ENCODE data around the gene BTC. TPM values are rescaled to one million over a fixed set of nuclear protein-coding genes. Genes with fewer than 3 reads are reported as not detected.

Gene BTC
- polyA plus RNA-seq, 1 donor from 2014 or later, result not detected

GRCh38 chr4:74752798-74753197, 41.5 kb downstream of the BTC start:
- TF ChIP-seq RAD21 (conservative IDR thresholded peaks at IDR 0.05) (no peak), EZH2 (IDR thresholded peaks at IDR 0.05; ENCODE audit: borderline replicate concordance, insufficient read depth, low read length, poor library complexity, severe bottlenecking) (no peak), POLR2AphosphoS5 (IDR thresholded peaks at IDR 0.05) (no peak), TAF1 (IDR thresholded peaks at IDR 0.05; ENCODE audit: low read depth) (no peak), MXI1 (conservative IDR thresholded peaks at IDR 0.05; ENCODE audit: poor library complexity, severe bottlenecking) (no peak), EP300 (conservative IDR thresholded peaks at IDR 0.05; ENCODE audit: poor library complexity, severe bottlenecking) (no peak), SMC3 (conservative IDR thresholded peaks at IDR 0.05; ENCODE audit: poor library complexity) (no peak)
- TF ChIP-seq, protein P1, sequence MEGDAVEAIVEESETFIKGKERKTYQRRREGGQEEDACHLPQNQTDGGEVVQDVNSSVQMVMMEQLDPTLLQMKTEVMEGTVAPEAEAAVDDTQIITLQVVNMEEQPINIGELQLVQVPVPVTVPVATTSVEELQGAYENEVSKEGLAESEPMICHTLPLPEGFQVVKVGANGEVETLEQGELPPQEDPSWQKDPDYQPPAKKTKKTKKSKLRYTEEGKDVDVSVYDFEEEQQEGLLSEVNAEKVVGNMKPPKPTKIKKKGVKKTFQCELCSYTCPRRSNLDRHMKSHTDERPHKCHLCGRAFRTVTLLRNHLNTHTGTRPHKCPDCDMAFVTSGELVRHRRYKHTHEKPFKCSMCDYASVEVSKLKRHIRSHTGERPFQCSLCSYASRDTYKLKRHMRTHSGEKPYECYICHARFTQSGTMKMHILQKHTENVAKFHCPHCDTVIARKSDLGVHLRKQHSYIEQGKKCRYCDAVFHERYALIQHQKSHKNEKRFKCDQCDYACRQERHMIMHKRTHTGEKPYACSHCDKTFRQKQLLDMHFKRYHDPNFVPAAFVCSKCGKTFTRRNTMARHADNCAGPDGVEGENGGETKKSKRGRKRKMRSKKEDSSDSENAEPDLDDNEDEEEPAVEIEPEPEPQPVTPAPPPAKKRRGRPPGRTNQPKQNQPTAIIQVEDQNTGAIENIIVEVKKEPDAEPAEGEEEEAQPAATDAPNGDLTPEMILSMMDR (IDR thresholded peaks at IDR 0.05; ENCODE audit: poor library complexity, severe bottlenecking), result no peak
- TF ChIP-seq, protein P2, sequence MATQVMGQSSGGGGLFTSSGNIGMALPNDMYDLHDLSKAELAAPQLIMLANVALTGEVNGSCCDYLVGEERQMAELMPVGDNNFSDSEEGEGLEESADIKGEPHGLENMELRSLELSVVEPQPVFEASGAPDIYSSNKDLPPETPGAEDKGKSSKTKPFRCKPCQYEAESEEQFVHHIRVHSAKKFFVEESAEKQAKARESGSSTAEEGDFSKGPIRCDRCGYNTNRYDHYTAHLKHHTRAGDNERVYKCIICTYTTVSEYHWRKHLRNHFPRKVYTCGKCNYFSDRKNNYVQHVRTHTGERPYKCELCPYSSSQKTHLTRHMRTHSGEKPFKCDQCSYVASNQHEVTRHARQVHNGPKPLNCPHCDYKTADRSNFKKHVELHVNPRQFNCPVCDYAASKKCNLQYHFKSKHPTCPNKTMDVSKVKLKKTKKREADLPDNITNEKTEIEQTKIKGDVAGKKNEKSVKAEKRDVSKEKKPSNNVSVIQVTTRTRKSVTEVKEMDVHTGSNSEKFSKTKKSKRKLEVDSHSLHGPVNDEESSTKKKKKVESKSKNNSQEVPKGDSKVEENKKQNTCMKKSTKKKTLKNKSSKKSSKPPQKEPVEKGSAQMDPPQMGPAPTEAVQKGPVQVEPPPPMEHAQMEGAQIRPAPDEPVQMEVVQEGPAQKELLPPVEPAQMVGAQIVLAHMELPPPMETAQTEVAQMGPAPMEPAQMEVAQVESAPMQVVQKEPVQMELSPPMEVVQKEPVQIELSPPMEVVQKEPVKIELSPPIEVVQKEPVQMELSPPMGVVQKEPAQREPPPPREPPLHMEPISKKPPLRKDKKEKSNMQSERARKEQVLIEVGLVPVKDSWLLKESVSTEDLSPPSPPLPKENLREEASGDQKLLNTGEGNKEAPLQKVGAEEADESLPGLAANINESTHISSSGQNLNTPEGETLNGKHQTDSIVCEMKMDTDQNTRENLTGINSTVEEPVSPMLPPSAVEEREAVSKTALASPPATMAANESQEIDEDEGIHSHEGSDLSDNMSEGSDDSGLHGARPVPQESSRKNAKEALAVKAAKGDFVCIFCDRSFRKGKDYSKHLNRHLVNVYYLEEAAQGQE (IDR thresholded peaks at IDR 0.05; ENCODE audit: borderline replicate concordance), result no peak
- Histone ChIP-seq H3K9me3 (ENCODE audit: low read length) (no peaks in the 10 kb centered on the region), H3K9ac (ENCODE audit: low read length) (no peak overlapping the region), H3K9me2 (ENCODE audit: insufficient read depth, low read length) (no peaks in the 10 kb centered on the region), H3K4me3 (ENCODE audit: low read length) (no peak overlapping the region), H3K36me3 (ENCODE audit: insufficient read depth, low read length) (no peaks in the 10 kb centered on the region), H4K20me1 (ENCODE audit: insufficient read depth) (no peaks in the 10 kb centered on the region), H3K27ac (ENCODE audit: low read length) (no peak overlapping the region), H3K79me2 (replicated peaks; ENCODE audit: insufficient read depth, low read length) (no peaks in the 10 kb centered on the region), H2AFZ (ENCODE audit: low read depth, low read length) (no peak overlapping the region), H3K27me3 (ENCODE audit: insufficient read depth, low read depth, low read length) (no peaks in the 10 kb centered on the region), H3F3A (ENCODE audit: insufficient read depth, low read length, poor library complexity, severe bottlenecking) (no peaks in the 10 kb centered on the region), H3K4me2 (ENCODE audit: low read length) (no peak overlapping the region)

- Histone ChIP-seq H3K79me2 (replicated peaks; ENCODE audit: insufficient read depth, low read length) (no peaks in the 10 kb centered on the region), H3K9ac (ENCODE audit: low read length) (no peak overlapping the region), H3K9me3 (ENCODE audit: low read length) (no peaks in the 10 kb centered on the region), H2AFZ (ENCODE audit: low read depth, low read length) (no peak overlapping the region), H3K36me3 (ENCODE audit: insufficient read depth, low read length) (no peaks in the 10 kb centered on the region), H3K4me3 (ENCODE audit: low read length) (no peak overlapping the region), H3K27me3 (ENCODE audit: insufficient read depth, low read depth, low read length) (no peaks in the 10 kb centered on the region), H4K20me1 (ENCODE audit: insufficient read depth) (no peaks in the 10 kb centered on the region), H3K9me2 (ENCODE audit: insufficient read depth, low read length) (no peaks in the 10 kb centered on the region), H3K4me2 (ENCODE audit: low read length) (no peak overlapping the region), H3F3A (ENCODE audit: insufficient read depth, low read length, poor library complexity, severe bottlenecking) (no peaks in the 10 kb centered on the region), H3K27ac (ENCODE audit: low read length) (no peak overlapping the region)
- TF ChIP-seq, protein P2 (IDR thresholded peaks at IDR 0.05; ENCODE audit: borderline replicate concordance), result no peak
- TF ChIP-seq SMC3 (conservative IDR thresholded peaks at IDR 0.05; ENCODE audit: poor library complexity) (no peak), EP300 (conservative IDR thresholded peaks at IDR 0.05; ENCODE audit: poor library complexity, severe bottlenecking) (no peak), RAD21 (conservative IDR thresholded peaks at IDR 0.05) (no peak), MXI1 (conservative IDR thresholded peaks at IDR 0.05; ENCODE audit: poor library complexity, severe bottlenecking) (no peak), POLR2AphosphoS5 (IDR thresholded peaks at IDR 0.05) (no peak), TAF1 (IDR thresholded peaks at IDR 0.05; ENCODE audit: low read depth) (no peak), EZH2 (IDR thresholded peaks at IDR 0.05; ENCODE audit: borderline replicate concordance, insufficient read depth, low read length, poor library complexity, severe bottlenecking) (no peak)
- TF ChIP-seq, protein P1 (IDR thresholded peaks at IDR 0.05; ENCODE audit: poor library complexity, severe bottlenecking), result no peak
Measured at GRCh38 chr4:74751856-74752255, 42.5 kb downstream of the BTC start.

All from neural cell (in vitro differentiated cells).